Measurements from ENCODE around the gene HMX3. TPM values are rescaled to one million over a fixed set of nuclear protein-coding genes. Genes with fewer than 3 reads are reported as not detected.
"Not testable (repeated sequence)": the region's sequence is repeated elsewhere in the genome, so short reads cannot be mapped to it uniquely, and the experiment has no call there.

The HMX3 gene
- total RNA-seq, 1 donor from 2014 or later, result not detected

- not testable (repeated sequence) for DNase-seq
Observed at GRCh38 chr10:123171616-123172015, 35.8 kb downstream of the HMX3 start.

- DNase-seq, result no peak
Observed at GRCh38 chr10:123175389-123176387, 39.9 kb downstream of the HMX3 start.

GRCh38 chr10:123178390-123178789 lies 42.6 kb downstream of the HMX3 start:
- not testable (repeated sequence) for DNase-seq

GRCh38 chr10:123180101-123181090 lies 44.6 kb downstream of the HMX3 start:
- no peak for DNase-seq

GRCh38 chr10:123183724-123184123 lies 48.0 kb downstream of the HMX3 start:
- DNase-seq, result no peak

GRCh38 chr10:123187781-123188180 lies 52.0 kb downstream of the HMX3 start:
- no peak for DNase-seq

Other genes starting within 250 kb of the HMX3 start
- not detected for gene FAM24A, start 225.4 kb upstream of the HMX3 start, total RNA-seq
- gene C10orf88, start 181.7 kb upstream of the HMX3 start, total RNA-seq, result 13.4 TPM
- gene PSTK, start 155.6 kb upstream of the HMX3 start, total RNA-seq, result 4.1 TPM
- 11.8 TPM for gene IKZF5, start 127.2 kb upstream of the HMX3 start, total RNA-seq
- 13.1 TPM for gene ACADSB, start 127.0 kb upstream of the HMX3 start, total RNA-seq
- not detected for gene HMX2, start 12.2 kb downstream of the HMX3 start, total RNA-seq
- gene BUB3, start 18.4 kb downstream of the HMX3 start, total RNA-seq, result 117 TPM

All from skin of body (tissue), 2 donors.